Activated effector memory CD4-positive, alpha-beta T cell treated with Interleukin-2 at 50 U/mL for 16 hours (primary cell): ENCODE results near the gene FAM81B.
"Not testable (repeated sequence)": the region's sequence is repeated elsewhere in the genome, so short reads cannot be mapped to it uniquely, and the experiment has no call there.

Experiments
- DNase-seq: peaks from one replicate; pipeline ENCODE4 v3.0.0-alpha.2; 2020

The FAM81B gene, protein sequence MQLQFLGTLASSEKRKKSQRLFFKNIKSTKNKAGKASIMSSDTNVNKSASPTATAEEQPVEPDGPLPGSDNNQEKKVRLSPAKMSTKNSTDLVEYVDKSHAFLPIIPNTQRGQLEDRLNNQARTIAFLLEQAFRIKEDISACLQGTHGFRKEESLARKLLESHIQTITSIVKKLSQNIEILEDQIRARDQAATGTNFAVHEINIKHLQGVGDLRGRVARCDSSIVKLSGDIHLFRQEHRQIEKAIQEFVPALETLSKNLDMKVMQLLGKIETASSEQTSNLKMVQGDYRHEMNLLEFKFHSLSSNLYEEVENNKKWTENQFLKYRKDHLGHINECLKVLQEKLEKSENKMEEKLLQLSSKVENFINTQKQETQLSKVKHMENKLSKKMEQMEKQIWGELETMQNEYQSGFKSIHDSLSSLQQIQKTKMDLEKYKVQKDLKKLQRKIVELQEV

GRCh38 chr5:95390812-95391492 lies at the start of gene FAM81B:
Gene FAM81B (plus strand): TSS chr5:95391366. CDS start chr5:95391390, 24 bp downstream.
- DNase-seq, result no peak

DNA sequence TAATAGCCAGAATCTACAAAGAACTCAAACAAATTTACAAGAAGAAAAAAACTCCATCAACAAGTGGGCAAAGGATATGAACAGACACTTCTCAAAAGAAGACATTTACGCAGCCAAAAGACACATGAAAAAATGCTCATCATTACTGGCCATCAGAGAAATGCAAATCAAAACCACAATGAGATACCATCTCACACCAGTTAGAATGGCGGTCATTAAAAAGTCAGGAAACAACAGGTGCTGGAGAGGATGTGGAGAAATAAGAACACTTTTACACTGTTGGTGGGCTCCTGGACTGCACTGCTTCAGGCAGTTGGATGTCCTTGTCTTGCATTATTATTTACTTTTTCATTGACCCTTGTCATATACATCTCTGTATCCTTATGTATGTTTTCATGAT lies 49.7 kb upstream of the FAM81B start:
- not testable (repeated sequence) for DNase-seq

GRCh38 chr5:95347506-95348120 lies 43.6 kb upstream of the FAM81B start:
- no peak for DNase-seq

- DNase-seq, result no peak
These were observed 40.5 kb upstream of the FAM81B start for GRCh38 chr5:95350631-95351030.

DNA sequence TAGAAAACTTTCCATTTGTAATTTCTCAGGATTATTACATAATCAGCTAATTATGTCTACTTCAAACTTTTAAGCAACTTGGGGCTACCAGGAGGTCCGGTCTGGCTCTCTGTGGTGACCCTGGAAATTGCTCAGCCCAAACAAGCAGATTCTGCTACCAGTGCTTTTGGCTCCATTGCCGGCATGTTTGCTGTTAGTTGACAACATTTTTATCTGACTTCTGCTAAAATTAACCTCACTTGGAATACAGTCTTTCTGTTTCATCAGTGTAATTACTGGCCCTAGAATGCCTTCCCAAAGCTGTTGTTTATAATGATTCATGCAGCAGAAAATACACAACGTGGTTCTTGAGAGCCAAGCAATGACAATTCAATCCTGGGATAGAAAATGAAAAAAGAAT lies 38.5 kb upstream of the FAM81B start:
- no peak for DNase-seq

- no peak for DNase-seq
These were observed 32.8 kb upstream of the FAM81B start for GRCh38 chr5:95358320-95358719.

DNA sequence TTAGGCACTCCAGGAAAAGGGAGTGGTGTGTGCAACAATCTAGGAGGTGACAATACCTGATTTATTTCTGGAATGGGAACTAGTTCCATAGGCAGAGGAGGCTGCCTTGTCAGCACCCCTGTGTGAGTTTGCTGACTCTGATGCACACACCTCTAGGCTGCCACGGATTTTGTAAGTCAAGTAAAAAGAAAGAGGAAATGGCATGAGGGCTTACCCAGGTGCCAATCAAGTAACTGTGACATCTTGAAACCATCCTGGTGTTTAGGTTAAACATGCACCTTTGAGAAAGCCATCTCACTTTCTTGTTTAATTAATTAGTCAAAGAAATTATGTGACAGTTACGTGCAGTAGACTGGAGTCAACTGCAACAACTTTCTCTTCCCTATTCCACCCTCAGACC lies 32.3 kb upstream of the FAM81B start:
- no peak for DNase-seq

- not testable (repeated sequence) for DNase-seq
These were observed 30.5 kb upstream of the FAM81B start for GRCh38 chr5:95360667-95361066.

DNA sequence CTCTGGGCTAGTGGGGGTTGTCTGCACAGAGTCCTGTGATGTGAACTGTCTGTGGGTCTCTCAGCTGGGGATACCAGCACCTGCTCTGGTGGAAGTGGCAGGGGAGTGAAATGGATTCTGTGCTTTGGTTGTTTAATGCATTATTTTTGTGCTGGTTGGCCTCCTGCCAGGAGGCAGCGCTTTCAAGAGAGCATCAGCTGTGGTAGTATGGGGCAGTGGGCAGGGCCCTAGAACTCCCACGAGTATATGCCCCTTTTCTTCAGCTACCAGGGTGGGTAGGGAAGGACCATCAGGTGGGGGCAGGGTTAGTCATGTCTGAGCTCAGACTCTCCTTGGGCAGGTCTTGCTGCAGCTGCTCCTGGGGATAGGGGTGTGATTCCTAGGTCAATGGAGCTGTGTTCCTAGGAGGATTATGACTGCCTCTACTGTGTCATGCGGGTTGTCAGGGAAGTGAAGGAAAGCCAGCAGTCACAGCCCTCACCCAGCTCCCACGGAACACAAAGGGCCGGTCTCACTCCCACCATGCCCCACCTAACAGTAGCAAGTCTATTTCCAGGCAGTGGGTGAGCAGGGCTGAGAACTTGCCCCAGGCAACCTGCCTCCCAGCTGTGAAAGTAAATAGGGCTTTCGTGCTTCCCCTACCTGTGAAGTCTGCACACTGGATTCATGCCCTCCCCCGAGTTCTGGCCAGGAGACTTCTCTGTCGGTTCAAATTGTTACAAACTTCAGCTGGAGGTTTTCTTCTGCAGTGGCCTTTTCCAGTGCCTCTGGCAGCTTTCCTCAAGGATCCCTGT lies 25.7 kb upstream of the FAM81B start:
- DNase-seq, result no peak

DNA sequence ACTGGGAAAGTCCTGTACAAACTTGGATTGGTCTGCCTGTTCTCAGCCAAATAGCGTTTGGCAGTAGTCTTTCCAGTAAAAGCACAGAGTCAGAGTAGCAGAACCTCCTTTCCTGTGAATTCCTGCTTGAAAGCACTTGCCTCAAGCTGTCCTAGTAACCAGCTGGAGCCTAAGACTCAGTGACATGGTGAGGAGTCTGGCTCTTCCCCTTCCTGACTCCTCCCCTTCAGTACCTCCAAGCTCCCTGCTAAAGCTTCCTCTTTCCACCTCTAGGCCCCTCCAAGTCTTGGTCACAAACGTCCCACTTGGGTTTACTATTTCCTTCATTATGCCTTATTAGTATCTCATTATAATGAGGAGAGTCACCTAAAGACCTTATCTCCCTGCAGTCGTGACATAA lies 21.4 kb upstream of the FAM81B start:
- no peak for DNase-seq

- DNase-seq, result no peak
These were observed 17.1 kb upstream of the FAM81B start for GRCh38 chr5:95374061-95374460.

DNA sequence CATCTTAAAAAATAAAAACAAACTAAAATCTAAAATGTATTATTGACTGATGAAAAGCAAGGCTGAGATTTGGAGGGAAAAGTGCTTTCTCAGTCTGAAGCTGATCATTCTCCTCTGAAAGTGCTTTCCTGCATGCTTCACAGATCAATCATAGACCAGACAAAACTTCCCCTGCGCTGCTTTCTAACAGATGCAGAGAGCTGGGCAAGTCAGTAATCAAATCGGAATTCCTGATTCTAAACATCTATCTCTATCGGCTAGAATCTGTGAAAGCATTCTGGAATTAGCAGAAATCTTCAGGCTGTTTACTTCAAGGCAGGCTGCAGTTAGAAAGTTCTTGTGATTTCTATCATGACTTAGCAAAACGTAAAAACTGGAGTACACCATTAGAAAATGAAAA lies 15.6 kb upstream of the FAM81B start:
- no peak for DNase-seq

DNA sequence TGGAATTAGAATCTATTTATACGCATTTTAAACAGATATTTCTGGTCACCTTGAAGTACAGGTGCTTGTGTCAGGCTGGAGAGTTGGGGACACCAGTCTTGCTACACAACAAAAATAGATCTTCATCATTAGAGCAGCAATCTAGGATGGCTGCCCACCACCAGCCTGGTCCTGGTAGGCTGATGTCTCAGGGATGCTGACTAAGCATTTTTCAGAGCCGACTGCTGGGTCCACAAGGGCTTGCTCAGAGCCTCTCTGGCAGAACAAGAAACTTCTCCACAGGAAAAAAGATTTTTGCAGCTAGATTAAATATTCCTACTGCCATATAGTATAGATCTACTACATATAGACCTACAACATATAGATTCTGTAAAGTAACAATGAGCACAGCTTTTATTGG lies 12.0 kb upstream of the FAM81B start:
- no peak for DNase-seq

DNA sequence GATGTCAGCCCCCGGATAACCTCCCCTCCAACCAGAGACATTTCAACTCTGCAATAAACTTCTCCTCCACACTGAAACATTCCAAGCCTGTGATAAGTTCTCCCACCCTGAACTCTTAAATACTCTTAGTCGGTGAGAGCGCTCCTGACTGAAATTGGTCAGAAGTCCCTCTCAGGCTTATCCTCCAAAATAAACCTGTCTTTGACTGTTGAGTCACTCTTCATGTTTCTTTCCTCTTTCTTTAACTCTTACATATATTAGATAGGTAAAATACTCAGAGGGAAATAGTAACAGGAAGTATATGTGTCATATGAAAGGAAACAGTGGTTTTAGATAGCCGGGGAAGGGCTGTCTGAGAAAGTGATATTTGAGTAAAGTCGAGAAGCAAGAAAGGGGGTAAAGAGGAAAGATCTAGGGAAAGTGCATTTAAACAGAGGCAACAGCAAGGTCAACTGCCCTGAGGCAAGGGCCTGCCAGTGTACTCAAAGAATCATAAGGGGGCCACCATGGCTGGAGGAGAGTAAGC lies 11.0 kb upstream of the FAM81B start:
- DNase-seq, result no peak

DNA sequence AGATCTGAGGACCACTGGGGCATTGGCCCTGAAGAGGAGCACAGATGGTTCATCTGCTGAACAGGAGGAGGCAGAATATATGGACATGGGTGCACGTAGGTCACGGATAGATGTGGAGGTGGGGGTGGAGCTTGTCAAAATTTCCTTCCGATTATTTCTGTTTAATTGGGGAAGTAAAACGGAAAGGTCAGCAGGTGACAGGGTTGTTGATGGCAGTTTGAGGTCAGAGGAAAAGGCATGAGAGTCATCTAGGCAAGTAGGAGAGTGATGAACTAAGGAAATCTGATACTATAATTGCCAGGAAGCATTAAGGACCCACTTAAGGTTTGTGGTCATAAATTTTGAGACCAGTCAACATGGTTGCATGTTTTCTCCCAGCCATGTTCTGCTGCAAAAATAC lies 8.4 kb upstream of the FAM81B start:
- no peak for DNase-seq

DNA sequence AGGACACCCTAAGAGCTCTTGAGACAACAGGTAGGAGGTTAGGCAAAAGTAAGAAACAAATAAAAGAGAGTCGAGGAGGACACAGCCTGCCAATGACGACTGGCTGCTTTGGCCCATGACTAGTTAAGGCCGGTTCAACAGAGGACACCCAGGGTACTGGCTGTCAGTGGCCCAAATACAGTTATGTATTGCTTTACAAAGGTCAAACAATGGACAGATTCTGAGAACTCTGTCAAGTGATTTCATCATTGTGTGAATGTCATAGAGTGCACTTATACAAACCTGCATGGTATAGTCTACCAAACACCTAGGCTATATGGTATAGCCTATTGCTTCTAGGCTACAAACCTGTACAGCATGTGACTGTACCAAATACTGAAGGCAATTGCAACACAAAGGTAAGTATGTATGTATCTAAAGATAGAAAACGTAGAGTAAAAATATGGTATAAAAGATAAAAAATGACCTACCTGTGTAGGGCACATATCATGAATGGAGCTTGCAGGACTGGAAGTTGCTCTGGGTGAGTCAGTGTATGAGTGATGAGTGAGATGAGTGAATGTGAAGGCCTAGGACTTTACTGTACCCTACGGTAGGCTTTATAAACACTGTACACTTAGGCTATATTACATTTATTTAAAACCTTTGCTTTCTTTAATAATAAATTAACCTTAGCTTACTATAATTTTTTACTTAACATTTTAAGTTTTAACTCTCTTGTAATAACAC lies 6.5 kb upstream of the FAM81B start:
- DNase-seq, result no peak

- no peak for DNase-seq
These were observed 5.8 kb upstream of the FAM81B start for GRCh38 chr5:95385334-95385733.

GRCh38 chr5:95391965-95392364 lies 799 bp downstream of the FAM81B start:
- DNase-seq, result not testable (repeated sequence)

DNA sequence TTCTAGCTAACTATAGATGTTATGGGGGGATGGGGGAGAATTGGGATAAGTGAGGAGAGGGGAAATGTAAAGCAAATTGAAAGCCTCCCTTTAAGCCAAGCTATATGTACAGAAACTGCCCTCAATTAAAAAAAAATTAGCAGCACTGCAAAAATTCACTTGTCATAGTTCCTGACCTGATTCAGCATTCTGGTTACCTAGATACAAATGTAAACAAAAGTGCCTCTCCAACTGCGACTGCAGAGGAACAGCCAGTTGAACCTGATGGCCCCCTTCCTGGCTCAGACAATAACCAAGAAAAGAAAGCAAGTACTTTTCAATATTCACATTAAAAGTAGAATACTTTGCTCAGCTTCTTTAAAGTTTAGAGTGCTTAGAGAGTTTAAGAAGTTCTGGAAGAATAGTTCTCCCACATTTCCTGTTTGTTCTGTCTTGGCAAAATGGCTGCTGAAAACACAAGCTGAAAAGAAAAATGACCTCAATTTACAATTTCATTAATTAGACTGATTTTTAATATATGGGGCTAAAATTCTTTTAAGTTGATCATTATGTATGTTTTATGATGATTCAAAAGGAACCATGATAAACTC lies 1.5 kb downstream of the FAM81B start:
- no peak for DNase-seq

GRCh38 chr5:95393279-95393678 lies 2.1 kb downstream of the FAM81B start:
- no peak for DNase-seq

- DNase-seq, result no peak
These were observed 7.8 kb downstream of the FAM81B start for GRCh38 chr5:95398989-95399388.

- no peak for DNase-seq
These were observed 10.5 kb downstream of the FAM81B start for GRCh38 chr5:95401626-95402025.
